ENCODE results near the gene CDK6. TPM values are rescaled to one million over a fixed set of nuclear protein-coding genes. Genes with fewer than 3 reads are reported as not detected.

Gene CDK6
- total and polyA plus RNA-seq, 9 of the 15 experiments (the other 6 are each of a cell fraction or from before 2014, with no cell fraction given), result 7.6 to 109 (median 44.4) TPM

DNA sequence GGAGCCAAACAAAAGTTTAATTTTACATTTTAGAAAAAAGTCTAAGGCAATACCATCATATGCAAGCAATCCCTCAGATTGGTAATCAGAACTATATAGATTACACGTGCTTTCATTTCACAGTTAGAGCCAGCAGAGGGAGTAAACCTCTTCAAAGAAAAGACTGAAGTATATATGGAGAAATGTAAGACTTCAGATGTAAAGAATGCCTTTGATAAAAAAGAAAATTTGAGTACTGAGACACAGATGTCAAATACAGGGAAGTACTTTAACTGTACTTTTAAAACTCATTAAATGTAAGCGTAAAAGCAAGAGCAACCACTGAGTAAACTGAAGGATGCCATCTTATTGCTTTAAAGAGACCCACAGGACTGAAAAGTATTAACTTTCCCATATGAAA is 144.8 kb downstream of the CDK6 start (continued):
- TF ChIP-seq, protein P1, sequence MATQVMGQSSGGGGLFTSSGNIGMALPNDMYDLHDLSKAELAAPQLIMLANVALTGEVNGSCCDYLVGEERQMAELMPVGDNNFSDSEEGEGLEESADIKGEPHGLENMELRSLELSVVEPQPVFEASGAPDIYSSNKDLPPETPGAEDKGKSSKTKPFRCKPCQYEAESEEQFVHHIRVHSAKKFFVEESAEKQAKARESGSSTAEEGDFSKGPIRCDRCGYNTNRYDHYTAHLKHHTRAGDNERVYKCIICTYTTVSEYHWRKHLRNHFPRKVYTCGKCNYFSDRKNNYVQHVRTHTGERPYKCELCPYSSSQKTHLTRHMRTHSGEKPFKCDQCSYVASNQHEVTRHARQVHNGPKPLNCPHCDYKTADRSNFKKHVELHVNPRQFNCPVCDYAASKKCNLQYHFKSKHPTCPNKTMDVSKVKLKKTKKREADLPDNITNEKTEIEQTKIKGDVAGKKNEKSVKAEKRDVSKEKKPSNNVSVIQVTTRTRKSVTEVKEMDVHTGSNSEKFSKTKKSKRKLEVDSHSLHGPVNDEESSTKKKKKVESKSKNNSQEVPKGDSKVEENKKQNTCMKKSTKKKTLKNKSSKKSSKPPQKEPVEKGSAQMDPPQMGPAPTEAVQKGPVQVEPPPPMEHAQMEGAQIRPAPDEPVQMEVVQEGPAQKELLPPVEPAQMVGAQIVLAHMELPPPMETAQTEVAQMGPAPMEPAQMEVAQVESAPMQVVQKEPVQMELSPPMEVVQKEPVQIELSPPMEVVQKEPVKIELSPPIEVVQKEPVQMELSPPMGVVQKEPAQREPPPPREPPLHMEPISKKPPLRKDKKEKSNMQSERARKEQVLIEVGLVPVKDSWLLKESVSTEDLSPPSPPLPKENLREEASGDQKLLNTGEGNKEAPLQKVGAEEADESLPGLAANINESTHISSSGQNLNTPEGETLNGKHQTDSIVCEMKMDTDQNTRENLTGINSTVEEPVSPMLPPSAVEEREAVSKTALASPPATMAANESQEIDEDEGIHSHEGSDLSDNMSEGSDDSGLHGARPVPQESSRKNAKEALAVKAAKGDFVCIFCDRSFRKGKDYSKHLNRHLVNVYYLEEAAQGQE (IDR thresholded peaks at IDR 0.05; ENCODE audit: borderline replicate concordance), result peak; percentile 68; the same call in 1 of the 2 replicates
- TF ChIP-seq, protein P1 (CRISPR knock-in tag; IDR thresholded peaks at IDR 0.05; ENCODE audit: low read depth), result no peak

Measured in K562 (cell line).